ENCODE results near the gene PSD4.

GRCh38 chr2:113182471-113183260 lies 8.9 kb downstream of the PSD4 start:
- TF ChIP-seq SP1 (IDR thresholded peaks at IDR 0.05) (no peak), FOXM1 (IDR thresholded peaks at IDR 0.05; ENCODE audit: borderline replicate concordance) (no peak), ELF4 (IDR thresholded peaks at IDR 0.05) (no peak), PKNOX1 (IDR thresholded peaks at IDR 0.05) (no peak), BHLHE40 (IDR thresholded peaks at IDR 0.05; ENCODE audit: borderline replicate concordance) (no peak), SUZ12 (IDR thresholded peaks at IDR 0.05) (no peak), CTBP1 (IDR thresholded peaks at IDR 0.05; ENCODE audit: borderline replicate concordance) (no peak)
